ENCODE results near the gene RAB22A.

DNA sequence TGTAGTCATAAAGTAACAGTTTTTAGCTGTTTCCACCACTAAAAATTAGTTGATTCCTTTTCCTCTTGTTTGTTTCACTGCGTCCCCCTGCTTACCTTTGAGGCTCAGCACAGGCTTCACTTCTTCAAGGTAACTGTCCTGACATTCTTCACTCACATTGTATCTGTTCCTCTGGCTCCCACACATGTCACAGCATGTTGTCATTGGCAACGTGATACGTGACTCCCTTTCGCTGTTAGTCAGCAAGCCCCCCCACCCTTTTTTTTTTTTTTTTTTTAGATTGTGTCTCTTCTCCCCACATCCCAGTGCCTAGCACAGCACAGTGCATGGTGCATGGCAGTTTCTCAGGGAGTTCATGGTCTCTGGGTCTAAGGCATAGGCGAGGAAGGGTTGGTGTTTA lies 92.8 kb downstream of the RAB22A start:
- TF ChIP-seq, protein P1, sequence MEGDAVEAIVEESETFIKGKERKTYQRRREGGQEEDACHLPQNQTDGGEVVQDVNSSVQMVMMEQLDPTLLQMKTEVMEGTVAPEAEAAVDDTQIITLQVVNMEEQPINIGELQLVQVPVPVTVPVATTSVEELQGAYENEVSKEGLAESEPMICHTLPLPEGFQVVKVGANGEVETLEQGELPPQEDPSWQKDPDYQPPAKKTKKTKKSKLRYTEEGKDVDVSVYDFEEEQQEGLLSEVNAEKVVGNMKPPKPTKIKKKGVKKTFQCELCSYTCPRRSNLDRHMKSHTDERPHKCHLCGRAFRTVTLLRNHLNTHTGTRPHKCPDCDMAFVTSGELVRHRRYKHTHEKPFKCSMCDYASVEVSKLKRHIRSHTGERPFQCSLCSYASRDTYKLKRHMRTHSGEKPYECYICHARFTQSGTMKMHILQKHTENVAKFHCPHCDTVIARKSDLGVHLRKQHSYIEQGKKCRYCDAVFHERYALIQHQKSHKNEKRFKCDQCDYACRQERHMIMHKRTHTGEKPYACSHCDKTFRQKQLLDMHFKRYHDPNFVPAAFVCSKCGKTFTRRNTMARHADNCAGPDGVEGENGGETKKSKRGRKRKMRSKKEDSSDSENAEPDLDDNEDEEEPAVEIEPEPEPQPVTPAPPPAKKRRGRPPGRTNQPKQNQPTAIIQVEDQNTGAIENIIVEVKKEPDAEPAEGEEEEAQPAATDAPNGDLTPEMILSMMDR (IDR thresholded peaks at IDR 0.05), result no peak
- TF ChIP-seq EZH2phosphoT487 (IDR thresholded peaks at IDR 0.05) (no peak), EZH2 (IDR thresholded peaks at IDR 0.05) (no peak)
